Stimulated activated naive CD8-positive, alpha-beta T cell treated with anti-CD3 and anti-CD28 coated beads, Interleukin-15, Interleukin-2, amounts not matched to agents 100 ng/mL and 50 ng/mL, for 24 hours (primary cell): ENCODE data around the gene DNAJC18.
"Not testable (repeated sequence)": the region's sequence is repeated elsewhere in the genome, so short reads cannot be mapped to it uniquely, and the experiment has no call there.

ENCODE experiments used
- H3K27ac Mint-ChIP-seq: one replicate; pipeline ENCODE4 v1.8.0; 2021; ENCODE audit warnings: mild to moderate bottlenecking, mixed read lengths
- H3K27me3 Mint-ChIP-seq: one replicate; pipeline ENCODE4 v1.8.0; 2021; ENCODE audit warnings: mixed read lengths
- H3K36me3 Mint-ChIP-seq: one replicate; pipeline ENCODE4 v1.8.0; 2021; ENCODE audit warnings: low read depth, mixed read lengths
- H3K4me1 Mint-ChIP-seq: one replicate; pipeline ENCODE4 v1.8.0; 2021; ENCODE audit warnings: low read depth, mixed read lengths
- H3K4me3 Mint-ChIP-seq: one replicate; pipeline ENCODE4 v1.8.0; 2021; ENCODE audit warnings: mild to moderate bottlenecking, mixed read lengths
- H3K9me3 Mint-ChIP-seq: one replicate; pipeline ENCODE4 v1.8.0; 2021; ENCODE audit warnings: mixed read lengths

Gene DNAJC18

GRCh38 chr5:139453683-139454567 is 14.6 kb upstream of the DNAJC18 start:
- Mint-ChIP-seq H3K4me1 (peaks cover 48% of the 10 kb centered on the region), H3K36me3 (no peaks in the 10 kb centered on the region), H3K27me3 (no peaks in the 10 kb centered on the region)

GRCh38 chr5:139451878-139452660 is 12.7 kb upstream of the DNAJC18 start:
- Mint-ChIP-seq H3K9me3 (peaks cover 1% of the 10 kb centered on the region), H3K27ac (no peak overlapping the region), H3K4me3 (no peak overlapping the region), H3K27me3 (no peaks in the 10 kb centered on the region), H3K36me3 (peaks cover 3% of the 10 kb centered on the region), H3K4me1 (peaks cover 48% of the 10 kb centered on the region)

More at GRCh38 chr5:139453683-139454567, 14.6 kb upstream of the DNAJC18 start:
- no peaks in the 10 kb centered on the region for H3K9me3 Mint-ChIP-seq
- no peak overlapping the region for H3K4me3 Mint-ChIP-seq
- H3K27ac Mint-ChIP-seq: peak overlapping the region; percentile 51

- H3K36me3 Mint-ChIP-seq: peaks cover 7% of the 10 kb centered on the region
- H3K4me3 Mint-ChIP-seq: no peak overlapping the region
- peaks cover 48% of the 10 kb centered on the region for H3K4me1 Mint-ChIP-seq
Measured at GRCh38 chr5:139451176-139451575, 11.9 kb upstream of the DNAJC18 start.

GRCh38 chr5:139446956-139447779 is 7.8 kb upstream of the DNAJC18 start:
- Mint-ChIP-seq H3K36me3 (peaks cover 7% of the 10 kb centered on the region), H3K27me3 (no peaks in the 10 kb centered on the region), H3K4me3 (peak overlapping the region; percentile 44), H3K9me3 (peaks cover 6% of the 10 kb centered on the region), H3K4me1 (peaks cover 64% of the 10 kb centered on the region), H3K27ac (peak overlapping the region; percentile 98)

More at GRCh38 chr5:139451176-139451575, 11.9 kb upstream of the DNAJC18 start:
- Mint-ChIP-seq H3K9me3 (peaks cover 6% of the 10 kb centered on the region), H3K27me3 (no peaks in the 10 kb centered on the region), H3K27ac (no peak overlapping the region)

- Mint-ChIP-seq H3K27ac (peak overlapping the region; percentile 98), H3K9me3 (peaks cover 6% of the 10 kb centered on the region), H3K36me3 (peaks cover 7% of the 10 kb centered on the region), H3K27me3 (no peaks in the 10 kb centered on the region), H3K4me1 (peaks cover 70% of the 10 kb centered on the region), H3K4me3 (no peak overlapping the region)
Measured at GRCh38 chr5:139445325-139446170, 6.2 kb upstream of the DNAJC18 start.

- Mint-ChIP-seq H3K9me3 (peaks cover 6% of the 10 kb centered on the region), H3K4me1 (peaks cover 77% of the 10 kb centered on the region), H3K27me3 (no peaks in the 10 kb centered on the region), H3K4me3 (no peak overlapping the region), H3K36me3 (peaks cover 7% of the 10 kb centered on the region), H3K27ac (peak overlapping the region; percentile 85)
Measured at GRCh38 chr5:139443831-139444453, 4.6 kb upstream of the DNAJC18 start.

GRCh38 chr5:139440416-139440815 is 1.1 kb upstream of the DNAJC18 start:
- not testable (repeated sequence) for H3K9me3 Mint-ChIP-seq, H3K4me3 Mint-ChIP-seq, H3K27ac Mint-ChIP-seq, H3K27me3 Mint-ChIP-seq
- peaks cover 13% of the 10 kb centered on the region for H3K36me3 Mint-ChIP-seq
- H3K4me1 Mint-ChIP-seq: peaks cover 65% of the 10 kb centered on the region

- Mint-ChIP-seq H3K27ac (peak overlapping the region; percentile 99), H3K27me3 (no peaks in the 10 kb centered on the region), H3K4me3 (peak overlapping the region; percentile 99), H3K36me3 (peaks cover 22% of the 10 kb centered on the region), H3K4me1 (peaks cover 49% of the 10 kb centered on the region), H3K9me3 (no peaks in the 10 kb centered on the region)
Measured at GRCh38 chr5:139438707-139439012, 665 bp downstream of the DNAJC18 start.

GRCh38 chr5:139435676-139436075 is 3.6 kb downstream of the DNAJC18 start:
- H3K27ac Mint-ChIP-seq: no peak overlapping the region
- no peak overlapping the region for H3K4me3 Mint-ChIP-seq
- H3K4me1 Mint-ChIP-seq: peaks cover 36% of the 10 kb centered on the region
- no peaks in the 10 kb centered on the region for H3K9me3 Mint-ChIP-seq
- no peaks in the 10 kb centered on the region for H3K27me3 Mint-ChIP-seq
- H3K36me3 Mint-ChIP-seq: peaks cover 27% of the 10 kb centered on the region

- Mint-ChIP-seq H3K9me3 (no peaks in the 10 kb centered on the region), H3K36me3 (peaks cover 22% of the 10 kb centered on the region), H3K4me1 (peaks cover 13% of the 10 kb centered on the region), H3K27me3 (no peaks in the 10 kb centered on the region), H3K27ac (no peak overlapping the region), H3K4me3 (no peak overlapping the region)
Measured at GRCh38 chr5:139431706-139432105, 7.6 kb downstream of the DNAJC18 start.

GRCh38 chr5:139430015-139430414 is 9.3 kb downstream of the DNAJC18 start:
- no peak overlapping the region for H3K27ac Mint-ChIP-seq
- H3K4me1 Mint-ChIP-seq: peaks cover 11% of the 10 kb centered on the region
- no peaks in the 10 kb centered on the region for H3K9me3 Mint-ChIP-seq
- no peak overlapping the region for H3K4me3 Mint-ChIP-seq
- H3K27me3 Mint-ChIP-seq: no peaks in the 10 kb centered on the region
- peaks cover 26% of the 10 kb centered on the region for H3K36me3 Mint-ChIP-seq

- H3K9me3 Mint-ChIP-seq: no peaks in the 10 kb centered on the region
- H3K36me3 Mint-ChIP-seq: peaks cover 34% of the 10 kb centered on the region
- peaks cover 17% of the 10 kb centered on the region for H3K4me1 Mint-ChIP-seq
- H3K27me3 Mint-ChIP-seq: no peaks in the 10 kb centered on the region
- H3K4me3 Mint-ChIP-seq: no peak overlapping the region
- H3K27ac Mint-ChIP-seq: no peak overlapping the region
Measured at GRCh38 chr5:139426203-139426885, 13.0 kb downstream of the DNAJC18 start.

GRCh38 chr5:139425497-139425896 is 13.8 kb downstream of the DNAJC18 start:
- no peaks in the 10 kb centered on the region for H3K27me3 Mint-ChIP-seq
- H3K4me1 Mint-ChIP-seq: peaks cover 15% of the 10 kb centered on the region
- H3K4me3 Mint-ChIP-seq: no peak overlapping the region
- H3K36me3 Mint-ChIP-seq: peaks cover 38% of the 10 kb centered on the region
- no peaks in the 10 kb centered on the region for H3K9me3 Mint-ChIP-seq
- H3K27ac Mint-ChIP-seq: no peak overlapping the region
